Measurements from ENCODE around the gene TIMM44.

Gene TIMM44

DNA sequence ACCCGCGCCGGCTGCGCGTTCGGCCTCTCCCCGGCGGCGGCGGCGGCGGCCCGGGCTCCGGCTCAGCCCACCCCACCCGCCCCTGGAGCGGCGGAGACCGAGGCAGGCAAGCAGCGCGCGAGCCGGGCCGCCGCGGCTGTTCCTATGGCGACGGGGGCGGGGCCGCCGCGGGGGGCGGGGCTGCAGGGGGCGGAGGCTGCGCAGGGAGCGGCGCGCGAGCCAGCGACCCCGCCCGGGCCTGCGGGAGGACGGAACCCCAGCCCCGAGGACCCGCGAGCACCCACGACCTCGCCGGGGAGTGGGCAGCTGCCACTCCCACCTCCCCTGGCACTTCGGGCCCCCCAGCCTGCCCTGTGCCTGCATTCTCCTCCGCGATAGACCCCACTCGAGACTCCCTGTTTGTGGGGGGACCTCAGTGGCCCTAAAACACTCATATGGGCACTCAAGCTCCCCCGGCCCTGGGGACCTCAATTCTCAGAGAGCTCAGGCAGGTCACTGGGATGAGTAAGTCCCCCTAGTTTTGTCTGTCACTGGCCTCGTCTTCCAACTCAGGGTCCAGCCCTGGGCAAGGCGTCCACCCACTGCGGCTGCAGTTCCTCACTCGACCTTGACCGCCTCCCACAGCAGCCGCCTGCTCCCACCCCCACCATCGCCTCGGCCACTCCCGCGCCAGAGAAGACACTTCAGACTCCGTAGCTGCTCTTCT lies 17.3 kb downstream of the TIMM44 start, which contains the start of gene CTXN1:
Gene CTXN1 (minus strand): TSS at position 115 of the 706 bp plus-strand sequence. CDS start 597 bp downstream, outside the sequence.
- H3K27ac ChIP-seq, result peak within 1 kb of the TSS; percentile 35; the same call in 1 of the 2 replicates
- TF ChIP-seq, protein P1, sequence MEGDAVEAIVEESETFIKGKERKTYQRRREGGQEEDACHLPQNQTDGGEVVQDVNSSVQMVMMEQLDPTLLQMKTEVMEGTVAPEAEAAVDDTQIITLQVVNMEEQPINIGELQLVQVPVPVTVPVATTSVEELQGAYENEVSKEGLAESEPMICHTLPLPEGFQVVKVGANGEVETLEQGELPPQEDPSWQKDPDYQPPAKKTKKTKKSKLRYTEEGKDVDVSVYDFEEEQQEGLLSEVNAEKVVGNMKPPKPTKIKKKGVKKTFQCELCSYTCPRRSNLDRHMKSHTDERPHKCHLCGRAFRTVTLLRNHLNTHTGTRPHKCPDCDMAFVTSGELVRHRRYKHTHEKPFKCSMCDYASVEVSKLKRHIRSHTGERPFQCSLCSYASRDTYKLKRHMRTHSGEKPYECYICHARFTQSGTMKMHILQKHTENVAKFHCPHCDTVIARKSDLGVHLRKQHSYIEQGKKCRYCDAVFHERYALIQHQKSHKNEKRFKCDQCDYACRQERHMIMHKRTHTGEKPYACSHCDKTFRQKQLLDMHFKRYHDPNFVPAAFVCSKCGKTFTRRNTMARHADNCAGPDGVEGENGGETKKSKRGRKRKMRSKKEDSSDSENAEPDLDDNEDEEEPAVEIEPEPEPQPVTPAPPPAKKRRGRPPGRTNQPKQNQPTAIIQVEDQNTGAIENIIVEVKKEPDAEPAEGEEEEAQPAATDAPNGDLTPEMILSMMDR (conservative IDR thresholded peaks at IDR 0.05), result no peak

DNA sequence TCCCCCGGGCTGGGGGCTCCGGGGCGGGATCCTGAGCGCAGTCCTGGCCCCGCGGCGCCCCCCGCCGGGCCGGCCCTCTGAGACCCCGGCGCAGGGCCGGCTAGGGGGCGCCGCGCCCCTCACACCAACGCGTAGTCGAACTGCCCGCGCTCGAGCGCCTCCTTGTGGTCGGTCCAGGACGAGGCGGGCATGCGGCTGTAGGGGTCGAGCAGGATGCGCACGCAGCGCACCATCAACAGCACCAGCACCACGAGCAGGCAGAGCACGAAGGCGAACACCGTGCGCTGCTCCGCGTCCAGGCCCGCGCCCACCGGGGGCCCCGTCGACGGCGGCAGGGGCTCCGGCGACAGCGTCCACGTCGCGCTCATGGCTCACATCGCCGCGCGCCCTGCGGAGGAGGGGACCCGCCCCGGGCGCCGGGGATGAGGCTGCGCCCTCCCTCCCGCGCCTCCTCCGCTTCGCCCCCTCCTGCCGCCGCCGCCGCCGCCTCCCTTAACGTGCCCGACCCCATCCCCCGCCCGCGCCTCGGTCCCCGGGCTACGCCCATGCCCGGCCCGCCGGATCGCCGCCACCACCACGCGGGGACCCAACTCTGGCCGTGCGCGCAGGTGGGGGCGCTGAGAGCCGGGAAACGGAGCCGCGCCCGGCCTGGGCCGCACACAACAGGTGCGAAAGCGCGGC lies 18.2 kb downstream of the TIMM44 start:
- TF ChIP-seq, protein P1 (conservative IDR thresholded peaks at IDR 0.05), result peak; percentile 80
- H3K27ac ChIP-seq, result peak overlapping the region; percentile 35; the same call in 1 of the 2 replicates

DNA sequence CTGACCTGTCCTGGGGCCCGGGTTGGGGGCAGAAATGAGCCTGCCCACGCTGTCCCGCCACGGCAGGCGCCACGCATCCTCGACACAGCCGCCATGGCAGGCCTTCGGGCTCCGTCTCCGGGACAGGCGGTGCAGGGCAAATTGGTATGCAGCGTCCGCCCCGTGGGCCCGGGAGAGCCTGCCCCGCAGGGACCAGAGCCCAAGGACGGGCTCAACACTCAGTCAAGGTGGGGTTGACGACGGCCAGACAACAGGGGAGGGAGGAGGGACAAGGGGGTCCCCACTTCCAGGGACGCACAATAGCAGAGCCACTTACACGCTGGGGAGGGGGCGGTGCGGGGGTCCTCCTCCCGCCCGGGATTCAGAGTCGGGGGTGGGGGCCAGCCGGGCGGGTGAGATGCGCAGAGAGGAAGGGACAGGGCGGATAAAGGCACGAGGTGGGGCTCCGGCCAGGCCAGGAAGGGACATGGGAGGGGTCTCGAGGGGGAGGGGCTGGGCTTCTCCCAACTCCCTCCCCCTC lies 18.8 kb downstream of the TIMM44 start:
- H3K27ac ChIP-seq, result no peak overlapping the region
- TF ChIP-seq, protein P1 (conservative IDR thresholded peaks at IDR 0.05), result no peak

DNA sequence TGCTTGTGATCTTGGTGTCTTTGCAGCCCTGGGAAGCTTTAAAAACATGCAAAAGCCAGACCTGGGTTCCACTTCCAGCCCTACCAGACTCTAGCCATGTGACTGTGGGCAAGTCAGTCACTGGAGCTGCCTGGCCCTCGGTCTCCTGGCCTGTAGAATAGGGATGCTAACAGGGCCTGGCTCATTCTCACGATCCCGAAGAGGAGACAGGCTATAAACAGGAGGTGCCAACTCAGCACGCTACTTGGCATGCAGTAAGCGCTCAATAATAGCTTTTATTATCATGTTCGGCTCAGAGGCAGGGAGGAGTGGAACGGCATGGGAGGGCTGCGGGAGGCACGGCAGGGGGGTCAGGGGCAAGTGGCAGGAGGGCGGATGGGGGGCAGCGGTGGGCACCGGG lies 19.2 kb downstream of the TIMM44 start:
- TF ChIP-seq, protein P1 (conservative IDR thresholded peaks at IDR 0.05), result no peak
- no peak overlapping the region for H3K27ac ChIP-seq

DNA sequence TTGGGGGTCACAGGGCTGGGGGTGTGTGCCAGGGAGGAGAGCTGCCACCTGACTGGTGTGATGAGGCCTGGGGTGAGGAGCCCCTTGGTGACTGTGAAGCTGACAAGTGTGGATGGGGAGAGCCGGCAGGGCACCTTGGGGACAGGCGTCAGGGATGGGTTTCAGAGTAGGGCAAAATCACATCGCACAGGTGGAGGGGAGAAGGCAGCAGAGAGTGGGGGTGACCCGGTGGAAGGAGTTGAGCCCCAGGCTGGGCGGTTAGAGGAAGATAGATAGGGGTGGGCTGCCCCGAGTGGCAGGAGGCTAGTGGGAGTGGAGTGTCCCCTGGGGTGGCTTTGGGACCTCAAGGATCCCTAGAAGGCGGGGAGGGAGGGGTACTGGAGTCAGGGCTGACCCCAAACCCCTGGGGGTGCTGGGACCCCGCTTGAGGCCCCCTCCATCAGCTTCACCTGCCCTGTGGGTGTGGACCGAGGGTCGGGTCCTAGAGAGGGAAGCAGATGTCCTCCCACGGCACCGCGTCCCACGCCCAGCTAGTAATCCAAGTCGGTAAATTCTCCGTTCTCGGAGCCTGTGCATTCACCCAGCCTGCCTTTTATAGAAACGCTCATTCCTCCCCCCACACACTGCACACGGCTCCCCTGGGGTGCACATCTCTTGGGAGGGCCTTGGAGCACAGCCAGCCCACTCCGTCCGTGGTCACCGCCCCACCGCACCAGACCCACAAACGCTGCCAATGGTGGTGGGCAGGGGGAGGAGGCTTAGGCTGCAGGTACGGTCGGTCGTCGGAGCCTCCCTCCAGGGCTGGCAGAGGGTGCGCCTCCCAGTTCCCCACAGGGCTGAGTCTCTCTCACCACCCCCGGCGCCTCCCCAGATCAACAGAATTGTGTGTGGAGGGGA lies 19.9 kb downstream of the TIMM44 start:
- no peak overlapping the region for H3K27ac ChIP-seq
- TF ChIP-seq, protein P1 (conservative IDR thresholded peaks at IDR 0.05), result no peak

DNA sequence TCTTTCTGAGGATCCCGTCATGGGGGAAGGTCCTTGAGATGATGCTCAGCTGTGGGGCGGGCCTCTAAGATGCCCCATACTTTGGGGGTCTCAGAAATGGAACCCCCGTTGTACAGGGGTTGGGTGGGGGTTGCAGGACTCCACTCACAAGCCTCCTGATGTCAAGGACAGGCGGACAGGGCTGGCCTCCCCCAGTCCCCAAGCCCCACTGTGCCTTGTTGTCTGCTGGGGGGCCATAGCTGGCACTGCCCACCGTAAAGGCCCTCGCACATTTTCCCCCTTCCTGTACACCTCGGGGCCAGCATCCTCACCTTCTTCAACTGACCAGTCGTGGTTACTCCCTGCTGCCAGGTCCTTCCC lies 20.6 kb downstream of the TIMM44 start:
- H3K27ac ChIP-seq, result no peak overlapping the region
- TF ChIP-seq, protein P1 (conservative IDR thresholded peaks at IDR 0.05), result no peak

Data from VCaP (cell line).